Jurkat, Clone E6-1 (cell line): ENCODE results near the gene MEGF11.
A peak's percentile ranks its signal among the peaks of the same experiment; 100 is the strongest.

Experiments used
- DNase-seq: peaks from one replicate; pipeline ENCODE4 v3.0.0-alpha.2; 2011; ENCODE audit warnings: low read depth, low spot score
- H3K4me3 ChIP-seq: 2 replicates; pipeline ENCODE4 v1.5.1; 2011; ENCODE audit warnings: mild to moderate bottlenecking, low read length, control low read depth, moderate library complexity

The MEGF11 gene

DNA sequence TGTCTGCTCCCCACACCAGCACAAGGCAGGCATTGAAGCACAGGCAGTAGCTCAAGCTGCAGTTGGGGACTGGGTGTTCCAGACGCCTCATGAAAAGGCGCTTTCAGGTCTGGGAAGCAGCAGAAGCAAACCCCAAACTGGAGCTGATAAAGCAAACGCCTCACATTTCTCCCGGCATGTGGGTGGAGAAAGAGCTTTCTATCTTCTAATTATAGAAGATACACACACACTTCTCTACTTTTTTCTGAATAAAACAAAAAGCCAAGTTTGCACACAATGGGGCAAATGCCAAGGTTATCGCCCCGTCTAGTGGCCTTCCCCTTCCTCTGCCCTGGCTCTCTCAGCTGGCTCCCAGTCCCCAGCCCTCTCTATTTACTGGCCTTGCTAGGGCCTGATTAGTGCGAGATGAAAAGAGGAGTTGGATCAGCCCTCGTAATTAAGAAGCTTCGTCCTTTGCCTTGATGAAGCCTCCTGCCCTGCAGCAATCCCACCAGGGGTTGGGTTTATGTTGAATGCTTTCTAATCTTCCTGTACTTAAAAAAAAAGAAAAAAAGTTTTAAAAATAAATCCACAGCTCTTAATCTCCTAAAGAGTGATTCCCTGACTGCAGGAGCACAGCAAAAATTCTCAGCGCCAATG lies 120.2 kb downstream of the MEGF11 start:
- no peak for DNase-seq
- no peak overlapping the region for H3K4me3 ChIP-seq

- no peak for DNase-seq
- H3K4me3 ChIP-seq, result no peak overlapping the region
Measured at GRCh38 chr15:66132251-66132816, 121.2 kb downstream of the MEGF11 start.

DNA sequence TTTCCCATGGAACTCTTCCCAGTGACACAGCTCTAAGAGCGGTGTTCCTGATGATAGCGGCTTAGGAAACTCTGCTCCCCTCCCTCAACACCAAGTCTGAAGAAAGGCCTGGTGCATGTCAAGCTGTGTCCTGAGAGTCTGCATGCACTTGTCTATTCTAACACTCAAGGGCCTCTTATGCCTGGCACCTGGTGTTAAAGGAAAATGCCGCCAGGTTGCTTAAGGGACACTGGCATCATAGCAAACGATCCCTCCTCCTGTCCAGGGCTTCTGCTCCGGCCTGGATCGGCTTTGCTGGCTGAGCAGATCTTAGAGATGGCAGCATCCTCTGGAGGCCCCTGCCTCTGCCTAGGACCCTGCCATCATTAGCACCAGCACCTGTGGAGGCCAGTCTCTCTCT lies 121.7 kb downstream of the MEGF11 start:
- H3K4me3 ChIP-seq, result no peak overlapping the region
- no peak for DNase-seq

DNA sequence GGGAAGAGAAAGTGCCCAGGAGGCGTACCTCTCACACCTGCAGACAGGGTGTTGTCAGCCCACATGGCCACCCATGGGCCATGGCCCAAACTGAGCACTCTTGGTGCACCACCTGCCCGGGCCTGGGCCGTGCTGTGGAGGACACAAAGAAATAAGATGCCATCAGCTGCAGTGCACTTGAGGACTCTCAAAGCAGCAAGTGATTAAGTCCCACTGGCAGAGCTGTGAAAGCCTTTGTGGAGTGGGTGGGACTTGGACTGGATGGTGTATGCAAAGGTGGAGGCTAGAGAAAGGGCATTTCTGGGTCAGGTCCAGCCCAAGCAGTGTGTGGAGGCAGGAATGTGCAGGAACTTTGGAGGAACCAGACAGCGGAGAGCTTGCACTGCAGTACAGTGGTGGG lies 122.3 kb downstream of the MEGF11 start:
- DNase-seq, result no peak
- H3K4me3 ChIP-seq, result no peak overlapping the region

GRCh38 chr15:66130496-66131034 lies 123.0 kb downstream of the MEGF11 start:
- H3K4me3 ChIP-seq, result no peak overlapping the region
- DNase-seq, result no peak

DNA sequence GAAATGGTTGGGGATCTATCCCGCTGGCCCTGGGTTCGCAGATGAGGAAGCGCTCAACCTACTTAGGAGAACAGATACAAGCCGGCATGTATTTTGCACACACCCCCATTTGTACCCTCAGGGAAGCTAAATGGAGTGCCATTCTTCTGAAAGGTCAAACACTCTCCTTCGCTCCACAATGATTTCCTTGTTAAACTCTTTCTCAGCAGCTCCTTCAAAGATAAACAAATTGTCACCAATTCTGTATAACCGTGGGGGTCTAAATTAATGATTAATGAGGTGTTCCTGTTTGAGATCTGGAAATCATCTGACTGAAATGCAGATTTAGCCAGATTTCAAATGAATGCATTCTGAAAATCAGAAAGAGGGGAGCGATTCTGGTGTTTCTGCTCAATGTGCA lies 124.0 kb downstream of the MEGF11 start:
- no peak for DNase-seq
- no peak overlapping the region for H3K4me3 ChIP-seq

GRCh38 chr15:66128116-66128680 lies 125.4 kb downstream of the MEGF11 start:
- DNase-seq, result no peak
- H3K4me3 ChIP-seq, result no peak overlapping the region

DNA sequence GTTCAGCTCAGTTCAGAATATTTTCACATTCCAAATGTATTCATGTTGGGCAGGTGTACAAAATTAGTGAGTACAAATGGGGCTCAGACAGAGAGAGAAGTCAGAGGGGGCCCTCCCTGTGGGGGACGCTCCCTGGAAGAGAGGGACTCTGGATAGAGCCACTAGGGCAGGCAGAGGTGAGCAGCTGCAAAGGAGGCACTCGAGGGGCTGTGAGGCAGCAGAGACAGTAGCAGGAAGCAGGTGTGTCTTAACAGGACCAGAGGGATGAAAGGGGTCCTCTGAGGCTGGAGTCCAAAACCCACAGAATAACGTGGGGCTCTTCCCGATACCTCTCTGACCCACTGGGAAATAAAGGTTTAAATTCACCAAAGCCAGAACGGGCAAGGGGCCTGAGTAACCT lies 127.1 kb downstream of the MEGF11 start:
- no peak overlapping the region for H3K4me3 ChIP-seq
- no peak for DNase-seq

DNA sequence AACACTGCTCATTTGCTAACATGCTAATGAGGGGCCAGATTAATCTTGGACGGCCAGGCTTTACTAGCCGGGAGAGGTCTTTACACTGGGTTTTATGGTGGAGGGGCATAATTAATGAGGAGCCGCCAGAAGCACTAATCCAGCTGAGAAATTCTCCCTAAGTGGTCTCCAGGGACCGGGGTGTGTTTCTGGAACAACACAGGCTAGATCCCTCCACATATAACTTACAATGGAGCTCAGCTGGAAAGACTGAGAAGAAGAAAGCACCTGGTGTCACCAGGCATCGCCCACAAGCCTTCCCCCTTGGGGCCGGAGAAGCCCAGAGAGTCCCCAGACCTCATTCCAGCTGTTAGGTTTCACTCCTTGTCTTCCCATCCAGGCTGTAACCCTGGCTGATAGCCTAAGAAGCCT lies 127.5 kb downstream of the MEGF11 start:
- no peak overlapping the region for H3K4me3 ChIP-seq
- no peak for DNase-seq

- DNase-seq, result no peak
- H3K4me3 ChIP-seq, result no peak overlapping the region
Measured at GRCh38 chr15:66124651-66125050, 128.9 kb downstream of the MEGF11 start.

DNA sequence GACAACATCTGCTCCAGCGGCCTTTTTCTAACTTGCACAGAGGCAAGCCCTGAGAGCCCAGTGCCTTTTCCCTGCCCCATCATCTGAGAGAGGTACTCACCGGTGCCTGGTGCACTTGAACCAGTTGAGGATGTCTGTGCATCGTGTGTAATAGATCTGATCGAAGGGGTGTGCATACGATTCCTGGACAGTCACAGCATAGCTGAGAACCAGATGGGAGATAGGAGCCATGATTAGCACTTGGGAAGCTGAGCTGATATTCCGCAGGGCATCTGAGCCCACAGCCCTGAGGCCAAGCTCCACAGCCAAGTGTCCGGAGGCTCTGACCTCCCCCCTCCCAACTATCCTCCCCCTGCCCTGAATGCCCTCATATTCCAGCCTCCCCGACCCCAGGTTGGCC lies 129.8 kb downstream of the MEGF11 start:
- H3K4me3 ChIP-seq, result no peak overlapping the region
- no peak for DNase-seq

- H3K4me3 ChIP-seq, result no peak overlapping the region
- no peak for DNase-seq
Measured at GRCh38 chr15:66120422-66120821, 133.1 kb downstream of the MEGF11 start.

- no peak for DNase-seq
- H3K4me3 ChIP-seq, result no peak overlapping the region
Measured at GRCh38 chr15:66117841-66118240, 135.7 kb downstream of the MEGF11 start.

- peak; percentile 95 for DNase-seq
- peak overlapping the region; percentile 27 for H3K4me3 ChIP-seq
Measured at GRCh38 chr15:66115568-66116206, 137.9 kb downstream of the MEGF11 start.

DNA sequence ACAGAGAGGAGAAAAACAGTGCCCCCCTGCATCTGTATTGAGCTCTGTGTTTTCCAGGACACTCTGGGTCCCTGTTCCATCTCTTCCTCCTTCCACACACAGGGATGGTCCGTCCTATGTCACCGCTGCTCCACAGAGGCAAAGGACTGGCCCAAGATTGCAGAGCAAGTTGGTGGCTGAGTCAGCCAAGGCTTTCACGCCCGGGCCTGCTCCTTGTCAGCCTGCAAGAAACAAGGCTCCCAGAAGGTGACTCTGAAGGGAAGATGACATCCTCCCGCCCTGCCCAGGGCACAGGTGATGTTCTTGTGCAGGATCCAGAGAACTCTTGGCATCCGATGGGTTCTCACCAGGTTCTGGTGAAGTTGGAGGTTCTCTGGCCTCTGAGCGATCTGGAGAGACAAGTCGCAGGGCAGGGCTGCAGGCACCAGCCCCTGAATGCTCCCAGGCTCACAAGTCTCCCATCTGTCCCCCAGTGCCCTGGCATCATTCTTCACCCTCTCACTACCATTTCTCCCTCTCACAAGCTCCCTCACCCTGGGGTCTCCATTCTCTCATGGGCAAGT lies 138.6 kb downstream of the MEGF11 start:
- no peak overlapping the region for H3K4me3 ChIP-seq
- no peak for DNase-seq

DNA sequence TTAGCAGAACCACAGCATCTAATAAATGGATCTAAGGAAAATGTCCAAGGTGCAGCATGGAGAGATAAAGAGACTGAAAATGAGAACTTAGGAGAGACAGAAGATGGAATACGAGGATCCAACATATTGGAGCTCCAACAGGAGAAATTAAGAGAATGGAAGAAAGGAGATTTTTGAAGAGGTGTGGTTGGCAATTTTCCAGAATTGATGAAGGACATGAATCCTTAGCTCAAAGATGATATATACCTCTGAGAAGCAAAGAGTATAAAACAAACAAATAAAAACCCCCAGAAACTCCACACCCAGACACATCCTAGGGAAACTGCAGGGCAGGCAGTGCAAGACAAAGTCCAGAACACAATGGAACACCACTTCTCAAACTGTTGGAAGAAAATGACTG lies 141.2 kb downstream of the MEGF11 start:
- no peak overlapping the region for H3K4me3 ChIP-seq

GRCh38 chr15:66111363-66111762 lies 142.2 kb downstream of the MEGF11 start:
- DNase-seq, result no peak

More for the DNA sequence above, 141.2 kb downstream of the MEGF11 start:
- DNase-seq, result no peak

GRCh38 chr15:66110864-66111263 lies 142.7 kb downstream of the MEGF11 start:
- H3K4me3 ChIP-seq, result no peak overlapping the region
- no peak for DNase-seq

More at GRCh38 chr15:66111363-66111762, 142.2 kb downstream of the MEGF11 start:
- H3K4me3 ChIP-seq, result no peak overlapping the region

- no peak for DNase-seq
- no peak overlapping the region for H3K4me3 ChIP-seq
Measured at GRCh38 chr15:66109826-66110225, 143.7 kb downstream of the MEGF11 start.
